ENCODE data around the gene NT5M. TPM values are rescaled to one million over a fixed set of nuclear protein-coding genes. Genes with fewer than 3 reads are reported as not detected.
"Not testable (repeated sequence)": the region's sequence is repeated elsewhere in the genome, so short reads cannot be mapped to it uniquely, and the experiment has no call there.

Gene NT5M
- total RNA-seq, 4 donors from 2014 or later = 1.3 to 3.5 (median 2.3) TPM

GRCh38 chr17:17289086-17289485 lies 14.1 kb upstream of the NT5M start:
- TF ChIP-seq, protein P1, sequence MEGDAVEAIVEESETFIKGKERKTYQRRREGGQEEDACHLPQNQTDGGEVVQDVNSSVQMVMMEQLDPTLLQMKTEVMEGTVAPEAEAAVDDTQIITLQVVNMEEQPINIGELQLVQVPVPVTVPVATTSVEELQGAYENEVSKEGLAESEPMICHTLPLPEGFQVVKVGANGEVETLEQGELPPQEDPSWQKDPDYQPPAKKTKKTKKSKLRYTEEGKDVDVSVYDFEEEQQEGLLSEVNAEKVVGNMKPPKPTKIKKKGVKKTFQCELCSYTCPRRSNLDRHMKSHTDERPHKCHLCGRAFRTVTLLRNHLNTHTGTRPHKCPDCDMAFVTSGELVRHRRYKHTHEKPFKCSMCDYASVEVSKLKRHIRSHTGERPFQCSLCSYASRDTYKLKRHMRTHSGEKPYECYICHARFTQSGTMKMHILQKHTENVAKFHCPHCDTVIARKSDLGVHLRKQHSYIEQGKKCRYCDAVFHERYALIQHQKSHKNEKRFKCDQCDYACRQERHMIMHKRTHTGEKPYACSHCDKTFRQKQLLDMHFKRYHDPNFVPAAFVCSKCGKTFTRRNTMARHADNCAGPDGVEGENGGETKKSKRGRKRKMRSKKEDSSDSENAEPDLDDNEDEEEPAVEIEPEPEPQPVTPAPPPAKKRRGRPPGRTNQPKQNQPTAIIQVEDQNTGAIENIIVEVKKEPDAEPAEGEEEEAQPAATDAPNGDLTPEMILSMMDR (IDR thresholded peaks at IDR 0.05) = no peak
- ATAC-seq (ENCODE audit: low FRiP score) (no peak), DNase-seq (ENCODE audit: low spot score) (no peak)

DNA sequence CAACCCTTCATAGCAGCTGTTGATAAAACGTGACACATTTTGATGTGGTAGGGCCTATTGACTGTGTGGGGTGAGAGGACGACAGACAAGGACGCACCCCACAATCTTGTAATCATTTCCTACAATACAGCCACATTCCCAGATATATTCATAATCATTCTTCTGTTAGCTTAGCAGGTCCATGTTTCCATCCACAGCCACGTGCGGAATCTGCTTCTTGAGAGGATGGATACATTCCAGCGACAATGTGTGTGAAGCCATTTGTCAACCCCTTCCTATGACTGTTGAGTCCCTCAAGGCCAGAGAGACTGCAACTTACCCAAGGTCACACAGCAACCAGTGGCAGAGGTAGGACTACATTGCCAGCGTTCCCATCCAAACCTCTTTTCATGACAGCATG lies 13.5 kb upstream of the NT5M start:
- TF ChIP-seq, protein P1 (IDR thresholded peaks at IDR 0.05) = no peak
- no peak for ATAC-seq (ENCODE audit: low FRiP score)

GRCh38 chr17:17295141-17295540 lies 8.0 kb upstream of the NT5M start:
- DNase-seq (ENCODE audit: low spot score) (no peak), ATAC-seq (ENCODE audit: low FRiP score) (no peak)
- TF ChIP-seq, protein P1 (IDR thresholded peaks at IDR 0.05) = no peak

More for the DNA sequence above, 13.5 kb upstream of the NT5M start:
- DNase-seq (ENCODE audit: low spot score) = no peak

DNA sequence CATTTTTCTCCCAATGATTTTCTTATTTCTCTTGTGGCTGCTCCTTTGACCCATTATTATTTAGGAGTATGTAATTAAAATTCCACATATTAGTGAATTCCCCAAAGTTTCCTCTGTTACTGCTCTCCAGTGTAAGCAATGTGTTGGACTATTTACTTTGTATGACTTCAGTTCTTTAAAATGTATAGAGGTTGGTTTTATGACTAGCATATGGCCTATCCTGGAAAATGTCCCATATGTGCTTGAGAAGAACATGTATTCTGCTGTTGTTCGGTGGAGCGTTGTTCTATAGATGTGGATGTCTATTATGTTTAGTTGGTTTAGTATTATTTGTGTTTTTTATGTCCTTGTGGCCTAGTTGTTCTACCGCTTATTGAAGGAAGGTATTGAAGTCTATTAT lies 6.0 kb upstream of the NT5M start:
- TF ChIP-seq, protein P1 (IDR thresholded peaks at IDR 0.05) = no peak
- DNase-seq (ENCODE audit: low spot score) (no peak), ATAC-seq (ENCODE audit: low FRiP score) (no peak)

- ATAC-seq (ENCODE audit: low FRiP score) = no peak
- TF ChIP-seq, protein P1 (IDR thresholded peaks at IDR 0.05) = no peak
- DNase-seq (ENCODE audit: low spot score) = no peak
These were observed 5.1 kb upstream of the NT5M start for GRCh38 chr17:17298108-17298507.

DNA sequence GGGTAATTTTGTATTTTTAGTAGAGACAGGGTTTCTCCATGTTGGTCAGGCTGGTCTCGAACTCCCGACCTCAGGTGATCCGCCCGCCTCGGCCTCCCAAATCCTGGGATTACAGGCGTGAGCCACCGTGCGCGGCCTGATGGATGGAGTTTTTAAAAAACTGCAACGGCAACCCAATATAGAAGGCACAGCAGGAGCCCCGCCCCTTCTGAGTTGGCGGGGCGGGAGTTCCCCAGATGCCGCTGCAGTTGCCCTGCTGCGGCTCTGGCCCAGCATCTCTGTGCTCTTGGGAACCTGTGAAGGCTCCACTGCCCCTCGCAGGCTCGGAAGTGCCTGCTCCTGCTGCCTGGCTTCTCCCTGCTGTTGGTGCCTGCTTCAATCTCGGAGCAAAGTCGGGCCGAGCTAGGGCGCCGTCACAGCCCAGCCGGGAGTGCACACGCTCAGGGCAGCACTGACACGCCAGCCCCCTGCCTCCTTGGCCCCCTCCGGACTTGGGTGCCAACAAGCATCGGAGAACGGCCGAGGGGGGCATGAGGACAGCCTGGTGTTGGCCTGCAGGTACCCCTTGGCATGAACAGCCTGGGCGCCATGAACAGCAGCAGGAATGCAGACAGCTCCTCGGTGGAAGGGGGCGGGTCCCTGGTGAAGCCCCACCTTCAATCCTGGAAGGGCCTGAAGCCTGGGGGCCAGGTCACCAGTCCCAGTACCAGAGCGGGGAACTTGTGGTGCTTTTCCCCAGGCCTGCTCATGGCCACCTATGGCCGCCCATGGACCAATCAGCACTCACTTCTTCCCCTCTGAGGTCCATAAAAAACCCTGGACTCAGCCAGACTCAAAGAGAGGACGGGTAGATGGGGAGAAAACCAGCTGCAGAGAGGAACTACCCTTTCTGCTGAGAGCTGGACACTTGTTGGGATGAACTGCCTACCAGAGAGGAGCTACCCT lies 2.3 kb upstream of the NT5M start:
- TF ChIP-seq, protein P1 (IDR thresholded peaks at IDR 0.05) = no peak
- peak; percentile 29 for DNase-seq (ENCODE audit: low spot score)
- peak; percentile 64 for ATAC-seq (ENCODE audit: low FRiP score)

DNA sequence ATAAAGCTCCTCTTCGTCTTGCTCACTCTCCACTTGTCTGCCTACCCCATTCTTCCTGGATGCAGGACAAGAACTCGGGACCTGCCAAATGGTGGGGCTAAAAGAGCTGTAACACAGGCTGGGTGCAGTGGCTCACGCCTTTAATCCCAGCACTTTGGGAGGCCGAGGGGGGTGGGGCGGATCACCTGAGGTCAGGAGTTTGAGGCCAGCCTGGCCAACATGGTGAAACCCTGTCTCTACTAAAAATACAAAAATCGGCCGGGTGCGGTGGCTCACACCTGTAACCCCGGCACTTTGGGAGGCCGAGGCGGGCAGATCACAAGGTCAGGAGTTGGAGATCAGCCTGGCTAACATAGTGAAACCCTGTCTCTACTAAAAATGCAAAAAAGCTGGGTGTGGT lies 1.5 kb upstream of the NT5M start:
- not testable (repeated sequence) for ATAC-seq (ENCODE audit: low FRiP score); DNase-seq (ENCODE audit: low spot score)

Data from omental fat pad (tissue), 4 donors.